CD4-positive, alpha-beta T cell treated with Interleukin-15 for 4 hours (primary cell): ENCODE data around the gene SEMA7A.

Source experiments
- DNase-seq: peaks from one replicate; pipeline ENCODE4 v3.0.0-alpha.2; 2020; ENCODE audit warnings: low spot score

The SEMA7A gene

DNA sequence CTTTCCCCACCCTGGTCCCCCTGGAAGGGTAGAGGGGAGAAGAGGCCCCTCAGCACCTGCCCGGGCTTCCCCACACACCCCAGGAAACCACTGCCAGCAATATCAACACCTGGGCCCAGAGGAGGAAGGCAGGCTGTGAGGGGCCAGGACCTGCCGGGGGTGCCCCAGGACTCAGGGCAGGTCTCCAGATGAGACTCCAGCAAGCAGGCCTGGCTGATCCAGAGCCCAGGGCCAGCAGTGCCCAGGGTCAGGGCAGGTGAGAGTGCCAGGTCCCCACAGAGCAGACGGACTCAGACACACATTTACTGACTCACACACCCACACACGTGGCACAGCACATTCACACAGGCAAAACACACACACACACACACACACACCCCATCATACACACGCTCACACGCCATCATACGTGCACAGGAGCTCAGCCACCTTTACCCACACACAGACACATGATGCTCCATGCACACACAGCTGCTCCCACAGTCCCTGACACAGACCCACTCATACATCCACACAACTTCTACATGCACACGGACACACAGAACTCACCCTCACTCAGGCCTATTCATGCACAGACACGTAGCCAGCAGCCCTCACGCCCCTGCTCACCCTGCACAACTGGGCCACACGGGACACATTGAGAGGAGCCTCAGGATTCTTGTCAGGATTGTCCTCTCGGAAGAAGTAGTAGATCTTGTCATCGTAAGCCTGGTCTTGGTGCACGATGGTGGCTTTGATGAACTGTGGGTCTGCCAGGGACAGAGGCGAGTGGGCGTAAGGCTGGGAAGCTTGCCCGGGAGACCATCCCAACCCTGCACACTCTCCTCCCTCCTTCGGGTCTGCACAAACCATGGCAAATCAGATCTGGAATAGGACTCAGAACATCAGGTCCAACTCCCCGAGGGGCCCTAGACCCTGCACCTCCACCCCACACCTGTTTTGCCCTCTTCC is 17.5 kb downstream of the SEMA7A start:
- no peak for DNase-seq

DNA sequence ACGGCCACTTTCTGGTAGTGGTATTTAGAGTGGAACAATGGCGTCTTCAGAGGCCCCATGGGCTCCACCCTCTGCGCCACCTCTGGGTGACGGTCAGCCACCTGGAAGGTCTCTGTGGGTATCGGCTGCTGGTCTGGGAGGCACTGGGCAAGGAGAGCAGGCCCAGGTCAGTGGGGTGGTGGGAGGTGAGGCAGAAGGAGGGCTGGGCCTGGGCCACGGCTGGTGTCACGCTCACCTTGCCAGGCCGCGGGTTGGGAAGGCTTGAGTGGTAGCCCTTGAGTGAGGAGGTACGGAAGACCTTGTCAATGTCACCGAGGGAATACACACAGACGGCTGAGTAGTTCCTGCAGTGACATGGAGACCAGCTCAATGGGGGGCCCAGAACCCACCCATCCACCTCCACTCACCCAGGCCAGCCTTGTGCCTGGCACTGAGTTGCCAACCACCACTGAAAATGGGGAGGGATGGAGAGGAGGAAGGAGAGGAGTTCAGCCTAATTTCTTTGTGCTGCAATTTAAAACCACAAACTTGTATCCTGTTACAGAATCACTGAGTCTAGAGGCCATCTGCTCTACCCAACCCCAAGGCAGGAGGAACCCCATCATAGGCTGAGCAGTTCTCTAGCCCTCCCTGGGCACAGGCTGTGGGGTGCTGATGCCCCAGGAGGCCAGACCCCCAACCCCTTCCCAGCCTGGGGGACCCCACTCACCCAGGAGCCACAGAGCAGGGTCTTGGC is 19.0 kb downstream of the SEMA7A start:
- no peak for DNase-seq

DNA sequence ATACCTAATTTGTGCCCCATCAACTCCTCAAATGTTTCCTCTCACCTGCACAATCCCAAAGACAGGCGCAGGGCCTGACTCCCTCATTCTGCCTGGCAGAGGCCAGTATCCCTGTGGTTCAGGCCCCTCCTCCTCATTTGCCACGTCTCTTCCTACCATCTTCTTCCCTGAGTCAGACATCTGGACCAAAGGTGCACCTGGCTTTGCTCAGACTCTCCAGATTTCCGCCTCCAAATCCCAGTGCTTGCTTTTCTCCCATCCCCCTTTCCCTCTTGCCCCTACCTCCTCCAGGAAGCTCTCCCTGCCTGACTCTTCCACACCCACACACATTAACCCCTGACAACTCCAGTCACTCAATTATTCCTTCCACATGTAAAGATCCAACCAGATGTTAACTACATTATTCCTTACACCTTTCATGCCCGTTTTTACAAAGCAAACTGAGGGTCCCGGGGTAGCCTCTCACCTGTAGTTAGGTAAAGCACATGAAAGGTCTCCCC is 19.6 kb downstream of the SEMA7A start:
- no peak for DNase-seq

DNA sequence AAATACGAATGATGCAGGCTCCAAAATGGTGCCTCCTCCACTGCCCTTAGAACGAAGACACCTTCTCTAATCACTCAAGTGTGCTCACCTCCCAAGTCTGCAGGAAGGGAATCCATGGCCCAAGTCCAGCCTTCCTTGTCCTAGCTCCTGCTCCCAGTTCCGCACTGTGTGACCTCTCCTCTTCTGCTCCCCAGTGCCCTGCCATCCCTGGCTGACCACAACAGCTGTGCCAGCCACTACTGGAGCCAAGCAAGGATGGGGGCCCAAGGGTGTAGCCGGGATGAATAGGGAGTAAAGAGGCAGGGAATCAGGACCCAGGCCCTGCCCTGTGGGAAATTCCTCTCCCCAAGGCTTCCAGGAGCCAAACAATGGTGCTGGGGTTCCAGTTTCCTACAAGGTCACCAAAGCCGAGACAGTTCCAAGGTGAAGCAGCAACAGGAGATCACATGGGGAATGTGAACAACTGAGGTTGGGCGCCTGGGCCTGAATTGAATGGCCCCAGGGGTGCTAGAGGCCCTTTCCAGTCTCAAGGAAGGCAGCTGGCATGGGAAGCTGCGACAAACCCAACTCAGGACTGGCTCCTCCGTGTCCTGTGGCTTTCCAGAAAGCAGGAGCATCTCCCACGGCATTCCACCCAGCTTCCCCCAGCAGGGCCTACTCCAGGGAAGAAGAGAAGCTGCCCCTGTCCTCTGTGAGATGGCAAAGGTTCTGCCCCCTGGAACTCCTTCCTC is 20.2 kb downstream of the SEMA7A start:
- DNase-seq, result no peak

DNA sequence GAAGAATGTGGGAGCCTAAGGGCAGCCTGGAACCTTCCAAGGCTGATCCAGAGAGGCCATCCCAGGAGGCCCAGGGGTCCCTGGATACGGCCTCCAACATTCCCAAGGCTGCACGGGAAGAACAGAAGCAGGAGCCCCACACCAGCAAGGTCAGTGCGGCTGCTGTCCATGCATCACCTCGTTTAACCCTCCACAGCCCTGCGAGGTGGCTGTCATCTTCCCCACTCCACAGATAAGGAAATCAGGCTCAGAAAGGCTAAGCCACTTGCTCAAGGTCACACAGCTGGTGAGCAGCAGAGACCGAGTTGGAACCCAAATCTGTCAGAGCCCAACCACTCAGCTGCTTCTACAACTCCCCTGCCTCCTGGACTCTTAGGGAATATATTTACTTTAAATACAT is 21.6 kb downstream of the SEMA7A start:
- no peak for DNase-seq

DNA sequence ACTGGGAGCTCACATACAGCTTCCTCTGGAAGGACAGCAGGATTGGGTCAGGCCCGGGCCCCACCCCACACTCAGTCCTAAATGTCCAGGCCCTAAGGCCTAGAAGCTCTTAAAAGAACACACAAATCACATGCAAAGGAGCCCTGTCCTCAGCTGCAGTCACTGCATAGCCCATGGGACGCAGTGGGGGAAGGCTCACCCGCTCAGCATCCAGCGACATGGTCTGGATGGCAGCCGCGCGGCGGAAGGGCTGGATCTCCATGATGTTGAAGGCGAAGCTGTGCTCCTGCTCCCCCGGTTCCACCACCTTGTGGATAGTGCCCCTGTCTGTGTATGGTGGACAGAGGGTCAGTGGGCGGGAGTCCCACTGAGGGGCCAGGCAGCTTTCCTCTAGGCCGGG is 22.1 kb downstream of the SEMA7A start:
- no peak for DNase-seq

DNA sequence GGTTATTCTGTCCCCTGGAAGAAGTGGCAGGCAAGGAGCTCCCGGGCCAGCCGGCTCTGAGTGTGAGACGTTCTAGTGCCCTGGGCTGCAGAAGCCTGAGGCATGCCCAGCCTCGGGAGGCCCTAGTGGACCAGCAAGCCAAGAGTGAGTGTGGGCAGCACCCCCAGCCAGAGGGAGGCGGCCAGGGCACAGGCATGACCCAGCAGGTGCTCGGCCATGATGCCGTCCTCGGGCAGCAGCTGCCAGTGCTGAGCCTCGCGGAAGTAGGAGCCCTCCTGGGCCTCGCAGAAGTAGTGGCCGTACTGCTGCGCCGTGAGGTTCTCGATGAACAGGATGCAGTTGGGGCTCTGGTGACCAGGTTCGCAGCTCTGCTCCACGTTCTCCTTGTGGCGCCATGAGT is 23.3 kb downstream of the SEMA7A start:
- no peak for DNase-seq

DNA sequence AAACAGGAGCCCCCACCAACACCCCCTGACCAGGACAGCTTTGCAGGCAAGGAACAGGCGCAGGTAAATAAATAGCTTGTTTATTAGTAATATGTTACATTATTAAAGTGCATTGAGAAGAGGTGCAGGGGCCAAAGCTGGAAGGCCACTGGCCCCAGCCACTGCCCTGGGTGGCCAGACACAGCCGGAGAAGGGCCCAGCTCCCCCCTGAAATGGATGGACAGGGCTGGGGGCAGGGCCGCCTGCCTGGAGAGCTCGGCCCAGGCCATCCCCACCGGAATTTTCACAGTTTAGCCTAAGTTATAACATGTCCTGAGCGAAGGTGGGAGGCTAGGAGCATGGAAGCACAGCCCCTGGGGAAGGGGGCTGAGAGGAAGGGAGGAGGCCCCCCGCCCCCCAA is 24.5 kb downstream of the SEMA7A start:
- DNase-seq, result no peak

DNA sequence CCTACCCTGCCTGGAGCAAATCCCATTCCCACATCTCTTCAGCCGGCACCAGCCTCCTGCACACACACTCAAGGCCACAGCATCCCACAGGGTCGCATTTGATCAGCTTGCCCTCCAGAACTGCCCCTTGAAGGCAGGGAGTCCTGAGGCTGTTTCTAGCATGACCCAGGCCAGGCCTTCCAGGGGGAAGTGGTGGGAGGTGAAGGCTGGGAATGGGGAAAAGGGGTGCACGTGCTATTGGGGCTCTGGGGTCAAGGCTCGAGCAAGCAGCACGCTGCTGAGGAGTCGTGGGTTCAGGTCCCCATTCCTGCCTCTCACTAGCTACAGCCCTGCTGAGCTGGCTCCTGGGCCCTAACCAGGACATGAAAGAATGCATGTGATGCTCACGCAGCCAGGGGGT is 24.9 kb downstream of the SEMA7A start:
- no peak for DNase-seq

DNA sequence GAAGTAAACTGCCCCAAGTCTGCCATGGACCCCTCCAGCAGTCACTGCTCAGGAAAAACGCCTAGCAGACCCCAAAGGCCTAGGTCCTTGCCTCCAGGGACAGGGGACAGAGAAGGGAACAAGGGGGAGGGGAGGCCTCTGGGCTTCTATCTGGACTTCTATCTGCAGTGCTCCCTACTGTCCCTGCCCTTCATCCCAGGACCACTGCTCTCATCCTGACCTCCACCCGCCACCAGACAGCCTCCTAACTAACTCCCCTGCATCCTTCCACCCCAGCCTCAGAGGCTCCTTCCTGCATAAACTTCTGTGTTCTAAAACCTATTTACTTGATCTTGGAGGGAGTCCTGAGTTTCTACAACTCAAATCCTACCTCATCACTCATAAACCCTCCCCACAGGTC is 25.4 kb downstream of the SEMA7A start:
- no peak for DNase-seq

DNA sequence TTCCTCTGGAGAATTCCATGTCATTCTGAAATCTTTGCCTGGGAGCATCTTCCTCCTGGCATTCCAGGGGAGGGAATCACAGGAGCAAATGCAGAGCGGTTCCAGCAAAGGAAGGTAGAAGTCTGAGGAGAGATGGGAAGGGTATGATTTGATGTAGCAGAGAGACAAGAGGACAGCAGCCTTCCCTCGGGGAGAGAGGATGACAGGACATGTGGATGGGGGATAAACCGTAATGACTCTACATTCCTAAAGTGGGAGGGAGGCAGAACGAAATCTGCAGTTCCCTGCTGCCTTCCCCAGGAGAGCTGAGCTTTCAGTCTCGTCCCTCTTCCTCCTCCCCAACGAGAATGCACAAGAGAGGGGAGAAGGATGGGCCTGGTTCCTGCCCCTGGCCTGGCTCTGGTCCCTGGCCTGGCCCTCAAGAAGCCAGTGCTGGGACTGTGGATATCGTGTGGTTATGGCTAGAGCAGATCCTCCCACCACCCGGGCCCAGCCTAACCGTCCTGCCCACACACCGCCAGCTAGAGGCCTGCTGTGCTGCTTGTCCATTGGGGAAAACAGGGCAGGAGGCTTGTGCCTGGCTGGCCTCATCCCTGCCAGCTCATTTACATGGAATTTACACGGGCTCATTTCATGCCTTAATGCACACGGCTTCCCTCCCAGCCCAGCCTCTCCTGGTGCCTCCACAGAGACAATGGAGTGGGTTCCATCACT is 26.6 kb downstream of the SEMA7A start:
- no peak for DNase-seq

DNA sequence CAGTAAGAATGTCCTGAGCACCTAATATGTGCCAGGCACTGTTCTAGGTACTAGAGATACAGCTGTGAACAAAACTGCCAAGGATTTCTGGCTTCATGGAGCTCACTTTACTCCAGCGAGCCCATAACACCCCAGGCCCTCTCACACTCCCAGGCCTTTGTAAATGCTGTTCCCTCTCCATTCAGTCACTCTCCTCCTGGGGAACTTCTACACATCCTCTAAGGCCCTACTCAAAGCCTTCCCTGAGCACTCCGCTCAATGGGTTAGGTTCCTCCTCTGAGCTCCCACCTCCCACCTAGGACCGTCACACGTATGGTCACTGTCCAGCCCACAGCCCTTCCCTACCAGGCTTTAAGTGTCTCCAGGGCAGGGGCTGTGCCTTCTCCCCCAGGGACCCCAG is 27.2 kb downstream of the SEMA7A start:
- DNase-seq, result no peak

DNA sequence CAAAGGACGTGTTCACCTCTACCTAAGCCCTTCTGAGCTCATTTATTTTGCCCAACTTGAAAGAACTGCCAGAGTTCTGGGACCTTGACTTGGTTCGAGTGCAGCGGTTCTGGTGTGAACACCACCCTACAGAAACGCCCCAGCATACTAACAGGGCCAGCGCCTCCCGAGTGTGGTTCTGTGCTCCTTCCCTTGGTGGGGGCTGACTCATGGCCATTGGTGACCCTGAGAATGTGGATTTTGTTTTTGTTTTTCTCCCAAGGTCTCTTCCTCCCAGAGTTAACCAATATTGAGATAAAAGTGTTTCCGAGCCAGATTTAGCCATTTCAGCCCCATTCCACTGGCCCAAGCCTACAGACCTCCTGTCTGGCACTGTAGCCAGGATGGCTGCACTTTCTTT is 27.9 kb downstream of the SEMA7A start:
- DNase-seq, result no peak

DNA sequence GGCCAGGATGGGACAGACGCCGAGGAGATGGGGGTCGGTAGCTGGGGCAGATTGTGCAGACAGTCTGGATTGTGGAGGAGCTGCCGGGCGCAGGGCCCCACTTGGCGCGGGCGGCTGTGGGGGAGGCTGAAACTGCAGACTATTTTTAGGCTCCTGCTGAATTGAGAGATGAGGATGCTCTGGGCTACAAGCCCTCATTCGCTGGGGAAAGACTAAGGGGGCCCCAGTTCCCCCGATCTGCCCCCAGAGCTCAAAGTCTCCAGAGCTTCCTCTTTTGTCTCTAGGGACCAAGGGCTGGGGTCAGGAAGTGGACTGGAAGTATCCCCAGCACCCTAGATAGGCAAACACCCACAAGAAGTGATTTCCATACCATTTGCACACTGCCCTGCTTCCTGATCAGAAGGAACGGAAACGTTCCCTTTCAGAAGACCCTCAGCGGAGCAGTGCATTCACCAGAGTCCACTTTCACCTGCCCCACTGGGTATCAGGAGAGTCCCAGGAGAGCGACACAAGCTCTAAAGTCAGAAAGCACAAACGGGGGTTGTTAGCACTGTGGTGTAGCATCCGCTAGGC is 29.7 kb downstream of the SEMA7A start:
- DNase-seq, result no peak

DNA sequence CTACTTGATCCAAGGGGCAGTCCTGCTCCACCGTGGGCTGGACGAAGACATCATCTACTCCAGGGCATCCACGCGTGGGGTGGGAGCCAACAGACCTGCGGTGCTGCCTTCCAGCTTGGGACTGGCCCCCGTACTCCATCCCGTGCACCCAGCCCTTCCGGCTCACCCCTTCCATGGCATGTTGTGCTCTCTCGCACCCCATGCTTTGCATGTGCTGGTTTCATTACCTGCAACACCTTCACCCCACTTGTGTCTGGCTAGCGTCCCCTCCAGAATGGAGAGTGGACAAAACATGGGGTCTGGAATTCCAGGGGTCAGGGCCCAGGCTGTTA is 30.2 kb downstream of the SEMA7A start:
- DNase-seq, result no peak

DNA sequence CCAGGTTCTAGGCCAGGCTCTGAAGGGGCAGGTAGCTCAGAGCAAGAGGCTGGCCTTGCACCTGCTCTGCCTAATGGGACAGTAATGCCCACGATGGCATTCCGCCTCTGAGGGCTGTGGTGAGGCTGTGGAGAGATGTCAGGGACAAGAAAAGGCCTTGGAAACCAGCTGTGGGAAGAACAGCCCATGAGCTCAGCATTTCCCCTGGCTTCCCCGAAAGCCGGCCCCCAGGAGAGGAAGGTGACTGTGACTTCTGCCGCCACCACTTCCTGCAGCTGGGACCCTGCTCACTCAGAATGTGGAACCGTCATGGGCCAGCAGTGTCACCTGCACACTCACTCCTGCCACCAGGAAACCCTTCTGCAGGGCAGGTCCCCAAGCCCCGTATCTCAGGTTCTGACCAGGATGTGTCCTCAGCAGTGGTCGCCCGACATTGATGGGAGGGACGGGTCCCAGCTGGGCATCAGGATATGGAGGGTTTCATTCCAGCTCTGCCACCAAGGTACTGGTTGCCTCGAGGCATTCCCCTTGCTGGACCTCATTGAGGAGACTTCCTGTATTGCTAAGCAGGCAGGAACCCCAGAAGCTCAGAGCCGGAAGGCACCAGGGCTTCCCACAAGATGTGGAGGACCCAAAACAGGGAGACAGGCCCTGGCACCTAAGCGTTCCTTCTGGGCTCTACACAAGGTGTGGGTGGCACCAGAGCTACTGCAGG is 30.7 kb downstream of the SEMA7A start:
- peak; percentile 53 for DNase-seq

DNA sequence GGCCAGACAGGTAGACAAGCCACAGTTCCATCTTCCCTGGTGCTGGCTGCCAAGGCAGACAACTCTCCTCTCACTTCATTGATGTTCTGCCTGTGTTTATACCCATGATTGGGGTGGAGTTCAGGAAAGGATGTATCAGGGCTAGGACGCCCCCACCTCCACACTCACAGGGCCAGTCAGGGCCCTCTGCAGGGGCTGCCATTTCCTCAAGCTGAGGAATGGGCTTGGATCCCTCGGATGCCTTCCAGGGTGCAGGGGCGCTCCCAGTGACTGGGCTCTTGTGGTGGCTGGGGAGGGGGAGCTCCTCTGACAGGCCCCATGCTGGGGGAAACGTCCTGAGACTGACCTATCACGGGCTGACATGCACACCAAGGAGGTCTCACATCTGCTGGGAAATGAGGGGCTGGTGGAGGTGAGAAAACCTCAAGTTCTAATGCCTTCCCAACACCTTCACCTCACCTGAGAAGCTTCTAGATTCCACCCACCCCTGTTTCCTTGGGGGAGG is 31.4 kb downstream of the SEMA7A start:
- no peak for DNase-seq

DNA sequence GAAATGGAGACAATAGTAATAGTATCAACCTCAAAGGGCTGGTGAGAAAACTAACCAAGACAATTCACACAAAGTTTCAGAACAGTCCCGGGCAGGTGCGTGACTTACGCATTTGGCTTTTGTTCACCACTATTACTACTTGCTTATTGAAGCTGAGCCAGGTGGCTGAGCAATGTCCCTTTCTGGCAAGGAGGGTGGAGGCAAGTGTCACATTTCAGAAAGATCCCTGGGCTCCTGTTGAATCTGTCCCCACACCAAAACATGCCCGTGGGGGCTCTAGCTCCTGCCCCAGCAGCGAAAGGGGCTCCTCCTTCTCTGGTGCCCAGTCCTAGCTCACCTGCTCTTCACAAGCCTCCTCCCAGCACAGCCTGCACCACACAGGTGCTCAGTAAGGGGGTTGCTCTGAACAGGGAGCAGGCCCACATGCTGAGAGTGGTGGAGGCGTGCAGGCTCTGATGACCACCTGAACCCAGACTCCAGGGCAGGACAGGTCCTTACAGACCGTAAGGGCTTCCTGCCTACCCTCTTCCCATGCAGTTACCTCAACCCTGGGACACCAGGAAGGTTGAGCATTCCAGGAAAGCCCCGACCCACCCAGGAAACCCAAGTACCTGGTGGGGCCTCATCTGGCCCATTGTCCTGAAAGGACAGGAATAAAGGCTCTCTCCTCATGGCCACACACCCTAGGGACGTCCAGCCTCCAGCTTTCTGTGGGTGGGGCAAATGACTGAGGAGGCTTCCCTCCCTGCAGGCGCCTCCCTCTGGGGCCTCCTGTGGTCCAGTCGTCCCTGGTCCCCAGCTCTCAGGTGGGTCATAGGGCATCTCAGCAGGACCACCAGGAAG is 32.6 kb downstream of the SEMA7A start:
- DNase-seq, result peak; percentile 13

DNA sequence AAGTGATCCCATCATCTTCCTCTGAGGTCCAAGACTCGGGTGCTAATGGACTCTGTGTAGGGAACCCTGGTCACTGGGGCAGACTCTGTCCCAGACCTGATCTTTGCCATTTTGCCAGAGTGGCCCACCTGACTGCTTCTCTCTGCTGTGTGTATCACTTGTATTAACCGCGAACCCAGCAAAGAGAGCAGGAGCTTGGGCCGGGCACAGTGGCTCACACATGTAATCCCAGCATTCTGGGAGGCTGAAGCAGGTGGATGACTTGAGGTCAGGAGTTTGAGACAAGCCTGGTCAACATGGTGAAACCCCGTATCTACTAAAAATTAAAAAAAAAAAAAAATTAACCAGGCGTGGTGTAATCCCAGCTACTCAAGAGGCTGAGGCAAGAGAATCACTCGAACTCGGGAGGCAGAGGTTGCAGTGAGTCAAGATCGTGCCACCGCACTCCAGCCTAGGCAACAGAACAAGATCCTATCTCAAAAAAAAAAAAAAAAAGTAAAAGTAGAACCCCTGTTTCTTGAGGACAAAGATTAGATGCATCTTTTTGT is 33.4 kb downstream of the SEMA7A start:
- DNase-seq, result peak; percentile 31
